Hepatocyte (in vitro differentiated cells): ENCODE measurements around the gene METTL27. TPM values are rescaled to one million over a fixed set of nuclear protein-coding genes. Genes with fewer than 3 reads are reported as not detected.
A peak's percentile ranks its signal among the peaks of the same experiment; 100 is the strongest.
"Not testable (repeated sequence)": the region's sequence is repeated elsewhere in the genome, so short reads cannot be mapped to it uniquely, and the experiment has no call there.

ENCODE experiments used
- DNase-seq: peaks from one replicate; pipeline ENCODE4 v3.0.0-alpha.2; 2016; ENCODE audit warnings: low spot score
- H2AFZ ChIP-seq: fragments of 200-600 bp; sonication (generic); 2 replicates; pipeline ENCODE4 v1.6.0; 2016; ENCODE audit warnings: antibody characterized with exemption, mild to moderate bottlenecking
- H3K27ac ChIP-seq: fragments of 200-600 bp; sonication (generic); 2 replicates; pipeline ENCODE4 v1.5.1; 2016; ENCODE audit warnings: mild to moderate bottlenecking
- H3K27me3 ChIP-seq: fragments of 200-600 bp; sonication (generic); 2 replicates; pipeline ENCODE4 v1.6.1; 2016
- H3K36me3 ChIP-seq: fragments of 200-600 bp; sonication (generic); replicated peaks from 2 replicates; pipeline ENCODE4 v1.5.1; 2016; ENCODE audit warnings: low read depth; ENCODE audit not compliant: insufficient read depth
- H3K4me1 ChIP-seq: fragments of 200-600 bp; sonication (generic); 2 replicates; pipeline ENCODE4 v1.5.1; 2016; ENCODE audit warnings: mild to moderate bottlenecking, moderate library complexity; ENCODE audit not compliant: insufficient read depth
- H3K4me2 ChIP-seq: fragments of 200-600 bp; sonication (generic); 2 replicates; pipeline ENCODE4 v1.6.0; 2016
- H3K4me3 ChIP-seq: fragments of 200-600 bp; sonication (generic); 2 replicates; pipeline ENCODE4 v1.5.1; 2016; ENCODE audit warnings: mild to moderate bottlenecking
- H3K79me2 ChIP-seq: fragments of 200-600 bp; sonication (generic); 2 replicates; pipeline ENCODE4 v1.6.0; 2017; ENCODE audit warnings: mild to moderate bottlenecking
- H3K9me2 ChIP-seq: fragments of 200-600 bp; sonication (generic); replicated peaks from 2 replicates; pipeline ENCODE4 v1.6.0; 2017; ENCODE audit warnings: mild to moderate bottlenecking; ENCODE audit not compliant: insufficient read depth
- H3K9me3 ChIP-seq: fragments of 200-600 bp; sonication (generic); 2 replicates; pipeline ENCODE4 v1.5.1; 2016; ENCODE audit warnings: low read depth, mild to moderate bottlenecking
- H4K20me1 ChIP-seq: fragments of 200-600 bp; sonication (generic); 2 replicates; pipeline ENCODE4 v1.6.0; 2016; ENCODE audit warnings: mild to moderate bottlenecking; ENCODE audit not compliant: insufficient read depth, poor library complexity, severe bottlenecking
- CTCF ChIP-seq: fragments of 200-600 bp; sonication (generic); IDR thresholded peaks from 2 replicates; pipeline ENCODE4 v1.5.1; 2016; ENCODE audit warnings: antibody characterized with exemption, mild to moderate bottlenecking; ENCODE audit not compliant: poor library complexity
- EZH2 ChIP-seq: fragments of 200-600 bp; sonication (generic); IDR thresholded peaks from 2 replicates; pipeline ENCODE4 v1.6.1; 2016; ENCODE audit warnings: antibody characterized with exemption, mild to moderate bottlenecking, borderline replicate concordance
- EZH2phosphoT487 ChIP-seq: fragments of 200-600 bp; sonication (generic); IDR thresholded peaks from one replicate; pipeline ENCODE4 v1.6.1; 2018; ENCODE audit warnings: antibody characterized with exemption, mild to moderate bottlenecking, low read depth, moderate library complexity; ENCODE audit not compliant: unreplicated experiment, severe bottlenecking
- whole genome bisulfite sequencing: methylation state at CpG from one replicate; pipeline ENCODE4 v1.1.6; 2016; ENCODE audit warnings: low lambda C conversion rate; ENCODE audit errors: missing lambda C conversion rate; 5-methylcytosine and 5-hydroxymethylcytosine counted together
- polyA plus RNA-seq: library from polyadenylated mRNA; unstranded; fragments of >200 nt; fragmentation: Nextera tagmentation; extraction: Ambion mirVana; gene quantifications from 2 replicates; pipeline ENCODE4 v1.2.1, GENCODE V29; 2016
- total RNA-seq: library from RNA; depleted of rRNA; stranded (reverse); fragments of >200 nt; gene quantifications from 2 replicates; pipeline ENCODE4 v1.2.3, GENCODE V29; 2014

Gene METTL27
- total and polyA plus RNA-seq, 2 experiments from 2014 or later = 1.6 to 6.5 TPM

- DNase-seq = no peak
- no peak overlapping the region for H2AFZ ChIP-seq
Measured at GRCh38 chr7:73838642-73839041, 3.7 kb downstream of the METTL27 start.

GRCh38 chr7:73837167-73837566 is 5.1 kb downstream of the METTL27 start:
- H4K20me1 ChIP-seq, H3K4me3 ChIP-seq, H3K79me2 ChIP-seq, H3K9me3 ChIP-seq, H3K27me3 ChIP-seq, H3K4me1 ChIP-seq, H3K4me2 ChIP-seq, H3K36me3 ChIP-seq, DNase-seq, H2AFZ ChIP-seq, H3K9me2 ChIP-seq, H3K27ac ChIP-seq: not testable (repeated sequence)

More at GRCh38 chr7:73838642-73839041, 3.7 kb downstream of the METTL27 start:
- Histone ChIP-seq H3K36me3 (no peaks in the 10 kb centered on the region), H3K4me1 (peaks cover 7% of the 10 kb centered on the region), H3K9me3 (no peaks in the 10 kb centered on the region), H3K27ac (no peak overlapping the region), H3K4me3 (no peak overlapping the region), H3K4me2 (no peak overlapping the region), H3K79me2 (peaks cover 2% of the 10 kb centered on the region), H3K27me3 (no peaks in the 10 kb centered on the region), H3K9me2 (no peaks in the 10 kb centered on the region), H4K20me1 (no peaks in the 10 kb centered on the region)
- no peak for TF ChIP-seq CTCF
- TF ChIP-seq EZH2phosphoT487 = no peak
- TF ChIP-seq EZH2 = no peak
- WGBS = 77% methylated on average over 6 of the region's 6 CpGs

GRCh38 chr7:73834626-73835191 is 7.6 kb downstream of the METTL27 start:
- no peaks in the 10 kb centered on the region for H3K27me3 ChIP-seq
- 96% methylated on average over 9 of the region's 11 CpGs for WGBS
- H3K9me3 ChIP-seq = no peaks in the 10 kb centered on the region
- H3K27ac ChIP-seq = peak overlapping the region; percentile 99
- TF ChIP-seq CTCF (no peak), EZH2 (no peak), EZH2phosphoT487 (no peak)
- H2AFZ ChIP-seq = no peak overlapping the region
- peaks cover 6% of the 10 kb centered on the region for H3K4me1 ChIP-seq
- no peaks in the 10 kb centered on the region for H3K36me3 ChIP-seq
- no peaks in the 10 kb centered on the region for H3K9me2 ChIP-seq
- peaks cover 18% of the 10 kb centered on the region for H3K79me2 ChIP-seq
- H3K4me2 ChIP-seq = no peak overlapping the region
- H3K4me3 ChIP-seq = no peak overlapping the region
- no peaks in the 10 kb centered on the region for H4K20me1 ChIP-seq
- DNase-seq = no peak

- Histone ChIP-seq H2AFZ (no peak overlapping the region), H4K20me1 (no peaks in the 10 kb centered on the region), H3K4me3 (no peak overlapping the region), H3K4me1 (peaks cover 19% of the 10 kb centered on the region), H3K36me3 (no peaks in the 10 kb centered on the region), H3K27me3 (no peaks in the 10 kb centered on the region), H3K9me2 (no peaks in the 10 kb centered on the region), H3K4me2 (peak overlapping the region; percentile 68), H3K79me2 (peaks cover 18% of the 10 kb centered on the region), H3K9me3 (no peaks in the 10 kb centered on the region), H3K27ac (peak overlapping the region; percentile 99)
- peak; percentile 78 for DNase-seq
- TF ChIP-seq EZH2 (no peak), CTCF (no peak), EZH2phosphoT487 (no peak)
- WGBS = 47% methylated on average over 13 of the region's 13 CpGs
Measured at GRCh38 chr7:73833251-73833919, 8.9 kb downstream of the METTL27 start.
